SK-N-SH (cell line): ENCODE measurements around the gene DCDC2. TPM values are rescaled to one million over a fixed set of nuclear protein-coding genes. Genes with fewer than 3 reads are reported as not detected.

Source experiments
- CTCF ChIA-PET: fragments of 300-600, 350-600 bp; formaldehyde crosslinking; extraction: SDS; loops from one replicate; lab custom pipeline; 2021; lab: Yijun Ruan, JAX
- POLR2A ChIA-PET: fragments of 350-600 bp; sonication (Branson Sonifier 250); formaldehyde crosslinking; extraction: SDS; loops from one replicate; lab custom pipeline; 2020; ENCODE audit warnings: antibody characterized with exemption, inconsistent platforms; lab: Yijun Ruan, JAX
- DNase-seq: peaks from one replicate; pipeline ENCODE4 v3.0.0; 2012
- H2AFZ ChIP-seq: fragments of 200-600 bp; sonication (generic); 2 replicates; pipeline ENCODE4 v1.8.1; 2016; ENCODE audit warnings: antibody characterized with exemption, mild to moderate bottlenecking, low read depth
- H3F3A ChIP-seq: fragments of 200-600 bp; sonication (generic); replicated peaks from 2 replicates; pipeline ENCODE3; 2016; ENCODE audit warnings: antibody characterized with exemption, mild to moderate bottlenecking; ENCODE audit not compliant: insufficient read depth
- H3K27ac ChIP-seq, 2 experiments: fragments of 200-500 bp in 1 of 2; fragments of 200-600 bp in 1 of 2; sonication (Bioruptor generic) in 1 of 2; sonication (generic), shearing (Covaris generic) in 1 of 2; 2 replicates each; pipeline versions ENCODE4 v1.5.1 to v1.6.1; 2014 to 2016; ENCODE audit warnings: low read depth in 2 of 2, inconsistent platforms in 1 of 2, low read length in 1 of 2, mild to moderate bottlenecking in 1 of 2, mixed read lengths in 1 of 2
- H3K27me3 ChIP-seq: fragments of 200-600 bp; sonication (generic), shearing (Covaris generic); 2 replicates; pipeline ENCODE4 v1.6.1; 2016; ENCODE audit warnings: mixed run types; ENCODE audit not compliant: insufficient read depth
- H3K36me3 ChIP-seq, 2 experiments: fragments of 200-500 bp in 1 of 2; fragments of 200-600 bp in 1 of 2; sonication (Bioruptor generic) in 1 of 2; sonication (generic) in 1 of 2; replicated peaks in 1 of 2; 2 replicates each; pipeline versions ENCODE3 to v1.5.1; 2014 to 2016; ENCODE audit warnings: low read length in 1 of 2, mild to moderate bottlenecking in 1 of 2; ENCODE audit not compliant: insufficient read depth in 2 of 2, control insufficient read depth in 1 of 2
- H3K4me1 ChIP-seq, 2 experiments: fragments of 200-500 bp in 1 of 2; fragments of 200-600 bp in 1 of 2; sonication (Bioruptor generic) in 1 of 2; sonication (generic), shearing (Covaris generic) in 1 of 2; 2 replicates each; pipeline versions ENCODE4 v1.5.1 to v1.6.1; 2014 to 2016; ENCODE audit warnings: low read depth in 1 of 2, low read length in 1 of 2, mixed run types in 1 of 2; ENCODE audit not compliant: insufficient read depth in 2 of 2, control insufficient read depth in 1 of 2
- H3K4me2 ChIP-seq: fragments of 200-600 bp; sonication (generic), shearing (Covaris generic); 2 replicates; pipeline ENCODE4 v1.6.1; 2017; ENCODE audit warnings: mixed run types
- H3K4me3 ChIP-seq, 2 experiments: fragments of 200-500 bp in 1 of 2; fragments of 200-600 bp in 1 of 2; sonication (Bioruptor generic) in 1 of 2; sonication (generic), shearing (Covaris generic) in 1 of 2; 2 replicates each; pipeline versions ENCODE4 v1.5.1 to v1.8.1; 2014 to 2016; ENCODE audit warnings: low read depth in 2 of 2, inconsistent platforms in 1 of 2, low read length in 1 of 2, mild to moderate bottlenecking in 1 of 2, mixed read lengths in 1 of 2, moderate library complexity in 1 of 2
- H3K79me2 ChIP-seq: fragments of 200-600 bp; sonication (generic); 2 replicates; pipeline ENCODE4 v1.8.1; 2017; ENCODE audit warnings: mild to moderate bottlenecking; ENCODE audit not compliant: insufficient read depth
- H3K9ac ChIP-seq: fragments of 200-600 bp; sonication (generic); 2 replicates; pipeline ENCODE4 v1.6.1; 2017; ENCODE audit warnings: mixed run types
- H3K9me2 ChIP-seq: fragments of 200-600 bp; sonication (generic); 2 replicates; pipeline ENCODE4 v1.6.1; 2017; ENCODE audit warnings: mixed run types
- H3K9me3 ChIP-seq: fragments of 200-600 bp; sonication (generic); 2 replicates; pipeline ENCODE4 v1.6.1; 2017; ENCODE audit warnings: mixed run types, mild to moderate bottlenecking, moderate library complexity
- H4K20me1 ChIP-seq: fragments of 200-600 bp; sonication (generic); 2 replicates; pipeline ENCODE4 v1.6.1; 2017; ENCODE audit warnings: mild to moderate bottlenecking, mixed run types; ENCODE audit not compliant: insufficient read depth
- CHD2 ChIP-seq: fragments of 150-350 bp; IDR thresholded peaks from 2 replicates; pipeline ENCODE4 v1.6.1; 2018; ENCODE audit warnings: low read length; ENCODE audit not compliant: partially characterized antibody
- ELF1 ChIP-seq: IDR thresholded peaks from 2 replicates; pipeline ENCODE4 v1.4.0; 2012
- EZH2phosphoT487 ChIP-seq: fragments of 200-600 bp; sonication (generic); IDR thresholded peaks from 2 replicates; pipeline ENCODE4 v1.6.1; 2017; ENCODE audit warnings: low read depth, mixed run types, mild to moderate bottlenecking, antibody characterized with exemption, moderate library complexity, borderline replicate concordance
- FOXM1 ChIP-seq: IDR thresholded peaks from 2 replicates; pipeline ENCODE4 v1.4.0; 2012; ENCODE audit warnings: low read depth, mild to moderate bottlenecking
- GABPA ChIP-seq: IDR thresholded peaks from 2 replicates; pipeline ENCODE4 v1.4.0; 2012; ENCODE audit warnings: low read depth, mild to moderate bottlenecking
- MXI1 ChIP-seq: IDR thresholded peaks from 2 replicates; pipeline ENCODE4 v1.6.1; 2012; ENCODE audit warnings: mild to moderate bottlenecking, low read depth, low read length, improper control_type of control experiment
- NFIC ChIP-seq: IDR thresholded peaks from 2 replicates; pipeline ENCODE4 v1.4.0; 2012; ENCODE audit warnings: borderline replicate concordance
- NRF1 ChIP-seq: IDR thresholded peaks from 2 replicates; pipeline ENCODE4 v1.6.1; 2012; ENCODE audit warnings: low read depth, mild to moderate bottlenecking, low read length
- POLR2AphosphoS5 ChIP-seq: IDR thresholded peaks from 2 replicates; pipeline ENCODE4 v1.6.1; 2012; ENCODE audit warnings: low read depth, low read length
- RCOR1 ChIP-seq: fragments of 150-350 bp; IDR thresholded peaks from 2 replicates; pipeline ENCODE4 v1.6.1; 2017; ENCODE audit warnings: antibody characterized with exemption, low read length
- RFX5 ChIP-seq: IDR thresholded peaks from 2 replicates; pipeline ENCODE4 v1.6.1; 2012; ENCODE audit warnings: mild to moderate bottlenecking, improper control_type of control experiment, low read length
- SMC3 ChIP-seq: IDR thresholded peaks from 2 replicates; pipeline ENCODE4 v1.6.1; 2012; ENCODE audit warnings: low read depth, low read length, improper control_type of control experiment
- TAF1 ChIP-seq: IDR thresholded peaks from 2 replicates; pipeline ENCODE4 v1.6.1; 2012; ENCODE audit warnings: low read depth, mild to moderate bottlenecking, low read length, moderate library complexity, borderline replicate concordance
- YY1 ChIP-seq: IDR thresholded peaks from 2 replicates; pipeline ENCODE4 v1.4.0; 2012; ENCODE audit warnings: low read depth, mild to moderate bottlenecking
- WGBS: methylation state at CpG from one replicate; pipeline ENCODE4 v1.1.6; 2017; ENCODE audit warnings: low lambda C conversion rate; 5-methylcytosine and 5-hydroxymethylcytosine counted together
- polyA plus RNA-seq, 3 experiments: library from polyadenylated mRNA; depleted of rRNA; stranded (reverse); fragments of >200 nt; gene quantifications; 2 replicates each; pipeline ENCODE4 v1.2.3, GENCODE V29; 2012
- TF ChIP-seq, protein P1 (sequence below): fragments of 150-350 bp; IDR thresholded peaks from 2 replicates; pipeline ENCODE4 v1.6.1; 2016; ENCODE audit warnings: mild to moderate bottlenecking, low read depth, low read length
- TF ChIP-seq, protein P2 (sequence below): IDR thresholded peaks from 2 replicates; pipeline ENCODE4 v1.4.0; 2012; ENCODE audit warnings: low read depth, borderline replicate concordance
- TF ChIP-seq, protein P3 (sequence below): IDR thresholded peaks from 2 replicates; pipeline ENCODE4 v1.4.0; 2012; ENCODE audit warnings: low read depth, borderline replicate concordance

The DCDC2 gene
- polyA plus RNA-seq, 1 of the 3 experiments (the other 2 are of a cell fraction), result not detected

DNA sequence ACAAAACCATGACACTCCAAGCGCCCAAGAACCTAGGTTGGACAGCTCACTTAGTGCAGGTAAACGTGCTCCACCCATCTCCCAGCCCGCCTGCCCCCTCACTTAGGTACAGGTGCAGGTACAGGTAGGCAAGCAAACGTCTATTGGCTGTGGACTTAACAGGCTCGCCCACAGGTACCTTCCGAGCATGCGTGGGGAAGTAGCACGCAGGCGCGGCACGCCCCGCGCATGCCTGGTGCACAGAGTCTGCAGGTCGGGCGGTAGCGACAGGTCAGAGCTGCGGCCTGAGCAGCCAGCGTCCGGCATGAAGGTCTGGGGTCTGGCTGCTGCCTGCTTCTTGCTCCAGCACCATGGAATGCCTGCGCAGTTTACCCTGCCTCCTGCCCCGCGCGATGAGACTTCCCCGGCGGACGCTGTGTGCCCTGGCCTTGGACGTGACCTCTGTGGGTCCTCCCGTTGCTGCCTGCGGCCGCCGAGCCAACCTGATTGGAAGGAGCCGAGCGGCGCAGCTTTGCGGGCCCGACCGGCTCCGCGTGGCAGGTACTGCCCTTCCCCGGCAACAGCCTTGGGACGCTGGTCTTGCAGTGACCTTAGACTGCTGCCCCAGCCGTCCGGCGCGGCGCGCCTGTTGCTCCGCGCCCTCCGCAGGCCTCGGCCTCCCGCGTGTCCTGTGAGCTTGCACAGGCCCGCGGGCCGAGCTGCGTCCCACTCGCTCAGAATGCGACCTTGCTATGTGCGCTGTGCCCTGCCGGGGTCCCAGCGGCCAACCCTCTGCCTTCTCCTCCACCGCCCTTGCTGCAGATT lies 45.0 kb upstream of the DCDC2 start, which contains the start of gene MRS2:
MRS2 (plus strand) TSS at position 240 of the 804 bp plus-strand sequence; CDS start at position 351, 111 bp downstream.
- peaks cover 4 to 14% of the 10 kb centered on the region in 2 experiments; a peak in 2 of 4 replicates for H3K4me1 ChIP-seq
- TF ChIP-seq SMC3, result no peak
- TF ChIP-seq, protein P1, sequence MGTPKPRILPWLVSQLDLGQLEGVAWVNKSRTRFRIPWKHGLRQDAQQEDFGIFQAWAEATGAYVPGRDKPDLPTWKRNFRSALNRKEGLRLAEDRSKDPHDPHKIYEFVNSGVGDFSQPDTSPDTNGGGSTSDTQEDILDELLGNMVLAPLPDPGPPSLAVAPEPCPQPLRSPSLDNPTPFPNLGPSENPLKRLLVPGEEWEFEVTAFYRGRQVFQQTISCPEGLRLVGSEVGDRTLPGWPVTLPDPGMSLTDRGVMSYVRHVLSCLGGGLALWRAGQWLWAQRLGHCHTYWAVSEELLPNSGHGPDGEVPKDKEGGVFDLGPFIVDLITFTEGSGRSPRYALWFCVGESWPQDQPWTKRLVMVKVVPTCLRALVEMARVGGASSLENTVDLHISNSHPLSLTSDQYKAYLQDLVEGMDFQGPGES, result no peak
- TF ChIP-seq YY1, result 0 out of 2 replicates have a peak, but pooled peaks have one; percentile 45
- TF ChIP-seq EZH2phosphoT487, result no peak
- 0 out of 2 replicates have a peak, but pooled peaks have one; percentile 63 for TF ChIP-seq MXI1
- TF ChIP-seq, protein P2, sequence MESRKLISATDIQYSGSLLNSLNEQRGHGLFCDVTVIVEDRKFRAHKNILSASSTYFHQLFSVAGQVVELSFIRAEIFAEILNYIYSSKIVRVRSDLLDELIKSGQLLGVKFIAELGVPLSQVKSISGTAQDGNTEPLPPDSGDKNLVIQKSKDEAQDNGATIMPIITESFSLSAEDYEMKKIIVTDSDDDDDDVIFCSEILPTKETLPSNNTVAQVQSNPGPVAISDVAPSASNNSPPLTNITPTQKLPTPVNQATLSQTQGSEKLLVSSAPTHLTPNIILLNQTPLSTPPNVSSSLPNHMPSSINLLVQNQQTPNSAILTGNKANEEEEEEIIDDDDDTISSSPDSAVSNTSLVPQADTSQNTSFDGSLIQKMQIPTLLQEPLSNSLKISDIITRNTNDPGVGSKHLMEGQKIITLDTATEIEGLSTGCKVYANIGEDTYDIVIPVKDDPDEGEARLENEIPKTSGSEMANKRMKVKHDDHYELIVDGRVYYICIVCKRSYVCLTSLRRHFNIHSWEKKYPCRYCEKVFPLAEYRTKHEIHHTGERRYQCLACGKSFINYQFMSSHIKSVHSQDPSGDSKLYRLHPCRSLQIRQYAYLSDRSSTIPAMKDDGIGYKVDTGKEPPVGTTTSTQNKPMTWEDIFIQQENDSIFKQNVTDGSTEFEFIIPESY, result no peak
- TF ChIP-seq GABPA, result no peak
- TF ChIP-seq RCOR1, result no peak
- TF ChIP-seq POLR2AphosphoS5, result peak; percentile 90
- peak; percentile 67 for TF ChIP-seq TAF1
- no peak for TF ChIP-seq ELF1
- TF ChIP-seq NFIC, result no peak
- no peak for TF ChIP-seq RFX5
- TF ChIP-seq FOXM1, result no peak
- peak; percentile 97 for TF ChIP-seq NRF1
- TF ChIP-seq, protein P3, sequence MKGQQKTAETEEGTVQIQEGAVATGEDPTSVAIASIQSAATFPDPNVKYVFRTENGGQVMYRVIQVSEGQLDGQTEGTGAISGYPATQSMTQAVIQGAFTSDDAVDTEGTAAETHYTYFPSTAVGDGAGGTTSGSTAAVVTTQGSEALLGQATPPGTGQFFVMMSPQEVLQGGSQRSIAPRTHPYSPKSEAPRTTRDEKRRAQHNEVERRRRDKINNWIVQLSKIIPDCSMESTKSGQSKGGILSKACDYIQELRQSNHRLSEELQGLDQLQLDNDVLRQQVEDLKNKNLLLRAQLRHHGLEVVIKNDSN, result no peak
- TF ChIP-seq CHD2, result peak; percentile 10
- TF ChIP-seq, all 33 proteins: peak for 6
- peak within 1 kb of the TSS; percentile 83 for H3K4me2 ChIP-seq
- no peaks in the 10 kb centered on the region for H3F3A ChIP-seq
- H3K9ac ChIP-seq, result peak within 1 kb of the TSS; percentile 64
- H3K36me3 ChIP-seq, result peaks cover 18 to 20% of the 10 kb centered on the region in 2 experiments
- peak within 1 kb of the TSS; percentile 76 to 98 for H3K4me3 ChIP-seq
- H3K9me3 ChIP-seq, result no peaks in the 10 kb centered on the region
- no peaks in the 10 kb centered on the region for H3K9me2 ChIP-seq
- under 1% methylated on average over 20 of the region's 63 CpGs for WGBS
- DNase-seq, result peak; percentile 90
- ChIA-PET POLR2A (interaction anchor here (0.6 to 0.7 kb wide), 2 partner anchors 119 to 122 kb away, joined by 3 to 4 read pairs; no protein-coding TSS in a partner anchor), CTCF (interaction anchor here (0.8 to 2.3 kb wide), 5 partner anchors 11 to 120 kb away, joined by 3 to 11 read pairs (median 3); no protein-coding TSS in a partner anchor)
- peaks cover 46% of the 10 kb centered on the region for H3K79me2 ChIP-seq
- H3K27me3 ChIP-seq, result no peaks in the 10 kb centered on the region
- H3K27ac ChIP-seq, result peak within 1 kb of the TSS; percentile 12 to 81; a peak in 3 of 4 replicates
- peak within 1 kb of the TSS; percentile 100 for H2AFZ ChIP-seq
- H4K20me1 ChIP-seq, result no peaks in the 10 kb centered on the region
